Uterus (tissue), 2 donors: ENCODE results near the gene LRRC70.

Experiments used
- CTCF ChIP-seq, 4 experiments: fragments of 200-600 bp in 2 of 4; fragments of 450-650 bp in 2 of 4; sonication (generic) in 2 of 4; IDR thresholded peaks; one replicate each; pipeline ENCODE4 v1.5.1; 2016 to 2019; ENCODE audit warnings: antibody characterized with exemption in 4 of 4, mild to moderate bottlenecking in 2 of 4, moderate library complexity in 1 of 4
- POLR2A ChIP-seq, 2 donors: fragments of 450-650 bp; IDR thresholded peaks; one replicate each; pipeline ENCODE4 v1.6.1; 2016; ENCODE audit warnings: antibody characterized with exemption in 2 of 2, mild to moderate bottlenecking in 1 of 2, moderate library complexity in 1 of 2

GRCh38 chr5:62576570-62577170, 1.9 kb upstream of the LRRC70 start:
- TF ChIP-seq CTCF (IDR thresholded peaks at IDR 0.05) (no peak), POLR2A (IDR thresholded peaks at IDR 0.05) (no peak)
